ENCODE results near the gene TM6SF1. TPM values are rescaled to one million over a fixed set of nuclear protein-coding genes. Genes with fewer than 3 reads are reported as not detected.
A peak's percentile ranks its signal among the peaks of the same experiment; 100 is the strongest.

TM6SF1 gene
- total and polyA plus RNA-seq, 9 of the 15 experiments (the other 6 are each of a cell fraction or from before 2014, with no cell fraction given), result 1.0 to 5.6 (median 3.5) TPM

DNA sequence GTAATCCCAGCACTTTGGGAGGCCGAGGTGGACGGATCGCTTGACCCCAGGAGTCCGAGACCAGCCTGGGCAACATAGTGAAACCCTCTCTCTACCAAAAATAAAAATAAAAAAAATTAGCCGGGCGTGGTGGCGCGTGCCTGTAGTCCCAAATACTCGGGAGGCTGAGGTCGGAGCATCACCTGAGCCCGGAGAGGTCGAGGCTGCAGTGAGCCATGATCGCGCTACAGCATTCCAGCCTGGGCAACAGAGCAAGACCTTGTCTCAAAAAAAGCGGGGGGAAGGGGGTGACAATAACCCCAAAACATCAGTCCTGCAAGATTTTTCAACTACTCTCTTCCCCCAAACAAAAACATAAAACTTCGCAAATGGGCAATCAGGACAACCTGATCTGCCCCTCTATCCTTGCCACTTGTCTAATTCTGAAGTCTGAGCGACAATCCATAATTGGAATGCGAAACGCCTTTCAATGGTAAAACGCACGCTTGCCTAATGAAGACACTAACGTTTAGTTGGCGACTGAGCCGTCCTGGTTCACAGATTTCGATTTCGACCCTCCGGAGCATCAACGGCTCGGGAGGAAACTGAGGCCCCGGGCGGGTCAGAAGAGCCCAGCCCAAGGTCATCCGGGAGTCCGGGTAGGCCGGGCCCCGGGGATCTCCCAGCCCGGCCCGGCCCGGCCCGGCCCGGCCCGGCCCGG is 41.3 kb upstream of the TM6SF1 start (continued):
- TF ChIP-seq, protein P1, sequence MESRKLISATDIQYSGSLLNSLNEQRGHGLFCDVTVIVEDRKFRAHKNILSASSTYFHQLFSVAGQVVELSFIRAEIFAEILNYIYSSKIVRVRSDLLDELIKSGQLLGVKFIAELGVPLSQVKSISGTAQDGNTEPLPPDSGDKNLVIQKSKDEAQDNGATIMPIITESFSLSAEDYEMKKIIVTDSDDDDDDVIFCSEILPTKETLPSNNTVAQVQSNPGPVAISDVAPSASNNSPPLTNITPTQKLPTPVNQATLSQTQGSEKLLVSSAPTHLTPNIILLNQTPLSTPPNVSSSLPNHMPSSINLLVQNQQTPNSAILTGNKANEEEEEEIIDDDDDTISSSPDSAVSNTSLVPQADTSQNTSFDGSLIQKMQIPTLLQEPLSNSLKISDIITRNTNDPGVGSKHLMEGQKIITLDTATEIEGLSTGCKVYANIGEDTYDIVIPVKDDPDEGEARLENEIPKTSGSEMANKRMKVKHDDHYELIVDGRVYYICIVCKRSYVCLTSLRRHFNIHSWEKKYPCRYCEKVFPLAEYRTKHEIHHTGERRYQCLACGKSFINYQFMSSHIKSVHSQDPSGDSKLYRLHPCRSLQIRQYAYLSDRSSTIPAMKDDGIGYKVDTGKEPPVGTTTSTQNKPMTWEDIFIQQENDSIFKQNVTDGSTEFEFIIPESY (CRISPR knock-in tag; IDR thresholded peaks at IDR 0.05), result no peak
- TF ChIP-seq ZNF175 (CRISPR knock-in tag; IDR thresholded peaks at IDR 0.05; ENCODE audit: low read depth) (no peak), CHD7 (IDR thresholded peaks at IDR 0.05; ENCODE audit: low read depth, low read length) (no peak), RBFOX2 (IDR thresholded peaks at IDR 0.05; ENCODE audit: low read depth, low read length) (no peak), ARNT (IDR thresholded peaks at IDR 0.05) (no peak), BCOR (IDR thresholded peaks at IDR 0.05) (0 out of 2 replicates have a peak, but pooled peaks have one; percentile 11), ZNF197 (CRISPR knock-in tag; IDR thresholded peaks at IDR 0.05; ENCODE audit: low read depth) (no peak), CREB1 (IDR thresholded peaks at IDR 0.05) (no peak), CREB1 (CRISPR knock-in tag; IDR thresholded peaks at IDR 0.05) (peak; percentile 15; the same call in 1 of the 2 replicates), KDM2B (CRISPR knock-in tag; IDR thresholded peaks at IDR 0.05) (no peak), POLR2B (IDR thresholded peaks at IDR 0.05; ENCODE audit: low read depth, partially characterized antibody) (no peak)
- TF ChIP-seq, protein P2, sequence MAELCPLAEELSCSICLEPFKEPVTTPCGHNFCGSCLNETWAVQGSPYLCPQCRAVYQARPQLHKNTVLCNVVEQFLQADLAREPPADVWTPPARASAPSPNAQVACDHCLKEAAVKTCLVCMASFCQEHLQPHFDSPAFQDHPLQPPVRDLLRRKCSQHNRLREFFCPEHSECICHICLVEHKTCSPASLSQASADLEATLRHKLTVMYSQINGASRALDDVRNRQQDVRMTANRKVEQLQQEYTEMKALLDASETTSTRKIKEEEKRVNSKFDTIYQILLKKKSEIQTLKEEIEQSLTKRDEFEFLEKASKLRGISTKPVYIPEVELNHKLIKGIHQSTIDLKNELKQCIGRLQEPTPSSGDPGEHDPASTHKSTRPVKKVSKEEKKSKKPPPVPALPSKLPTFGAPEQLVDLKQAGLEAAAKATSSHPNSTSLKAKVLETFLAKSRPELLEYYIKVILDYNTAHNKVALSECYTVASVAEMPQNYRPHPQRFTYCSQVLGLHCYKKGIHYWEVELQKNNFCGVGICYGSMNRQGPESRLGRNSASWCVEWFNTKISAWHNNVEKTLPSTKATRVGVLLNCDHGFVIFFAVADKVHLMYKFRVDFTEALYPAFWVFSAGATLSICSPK (IDR thresholded peaks at IDR 0.05; ENCODE audit: borderline replicate concordance), result 0 out of 2 replicates have a peak, but pooled peaks have one; percentile 51

Measured in K562 (cell line).